DMS53 (cell line): ENCODE measurements around the gene NR2F1-AS1.
A peak's percentile ranks its signal among the peaks of the same experiment; 100 is the strongest.
"Not testable (repeated sequence)": the region's sequence is repeated elsewhere in the genome, so short reads cannot be mapped to it uniquely, and the experiment has no call there.

Experiments used
- DNase-seq: peaks from one replicate; lab custom pipeline; 2025; lab: John Stamatoyannopoulos, UW

Gene NR2F1-AS1

DNA sequence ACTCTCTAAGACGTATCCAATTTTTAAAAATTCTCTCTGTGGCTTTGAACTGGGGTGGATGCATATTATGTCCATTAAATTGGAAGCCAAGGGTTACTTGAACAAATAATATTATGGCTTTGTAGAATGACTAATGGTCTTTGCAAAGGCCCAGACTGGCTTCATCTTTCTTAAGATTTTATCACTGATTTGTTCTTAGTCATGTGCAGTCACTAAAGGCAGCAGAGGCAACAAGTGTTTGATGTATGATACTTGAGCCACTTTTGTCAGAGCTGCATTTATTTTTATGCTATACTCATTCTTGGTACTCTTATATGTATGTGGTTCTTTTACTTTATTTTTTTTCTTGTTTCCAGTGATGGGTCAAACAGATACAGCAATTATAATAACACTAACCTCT is 152.2 kb downstream of the NR2F1-AS1 start:
- DNase-seq, result no peak

DNA sequence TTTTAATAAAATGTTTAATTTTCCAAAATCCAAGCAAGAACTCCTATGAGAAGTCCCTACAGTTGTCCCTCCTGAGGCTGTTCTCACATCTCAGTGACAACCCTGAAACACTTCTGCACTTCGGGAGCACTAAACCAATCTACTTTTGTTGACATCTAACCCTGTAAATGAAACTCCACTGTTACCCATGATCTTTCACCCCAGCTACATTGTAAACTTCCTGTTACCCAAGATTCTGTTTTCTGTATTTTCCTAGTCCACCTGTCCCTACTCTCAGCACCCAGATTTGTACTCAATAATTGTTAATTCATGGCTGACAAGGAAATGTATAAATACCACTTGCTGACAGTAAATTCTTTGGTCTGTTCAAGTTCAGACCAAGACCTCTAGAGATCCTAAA is 153.7 kb downstream of the NR2F1-AS1 start:
- DNase-seq, result no peak

DNA sequence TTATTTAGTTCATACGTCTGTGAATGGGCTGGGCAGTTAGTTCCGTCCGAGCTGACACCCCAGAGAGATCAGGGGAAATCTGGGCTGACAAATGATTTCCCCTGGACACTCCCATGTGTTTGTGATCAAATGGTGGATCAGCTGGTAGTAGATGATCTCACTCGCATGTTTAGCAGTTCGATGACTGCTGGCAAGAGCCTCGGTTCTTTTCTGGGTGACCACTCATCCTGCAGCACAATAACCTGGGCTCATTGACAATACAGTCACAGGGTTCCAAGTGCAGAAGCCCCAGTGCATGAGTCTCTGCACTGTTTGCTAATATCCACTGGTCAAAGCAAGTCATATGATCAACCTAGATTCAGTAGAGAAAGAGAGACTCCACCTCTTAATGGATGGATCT is 155.9 kb downstream of the NR2F1-AS1 start:
- DNase-seq, result no peak

DNA sequence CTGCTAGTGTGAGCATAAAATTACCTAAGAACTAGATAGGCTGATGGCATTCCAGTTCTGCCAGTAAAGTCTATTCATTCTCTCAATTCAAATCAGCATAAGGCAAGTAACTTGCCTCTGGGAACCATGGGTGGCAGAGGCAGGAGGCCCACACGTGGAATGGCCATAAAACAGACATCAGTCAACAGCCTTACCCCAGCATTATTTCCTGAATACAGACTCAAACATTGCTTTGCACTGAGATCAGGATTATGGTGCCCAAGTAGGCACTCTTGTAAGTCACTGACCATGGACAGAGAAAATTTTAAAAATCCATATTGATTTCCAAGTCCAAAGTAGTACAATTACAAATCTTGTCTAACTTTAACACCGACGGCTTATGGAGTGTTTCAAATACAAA is 157.7 kb downstream of the NR2F1-AS1 start:
- DNase-seq, result no peak

DNA sequence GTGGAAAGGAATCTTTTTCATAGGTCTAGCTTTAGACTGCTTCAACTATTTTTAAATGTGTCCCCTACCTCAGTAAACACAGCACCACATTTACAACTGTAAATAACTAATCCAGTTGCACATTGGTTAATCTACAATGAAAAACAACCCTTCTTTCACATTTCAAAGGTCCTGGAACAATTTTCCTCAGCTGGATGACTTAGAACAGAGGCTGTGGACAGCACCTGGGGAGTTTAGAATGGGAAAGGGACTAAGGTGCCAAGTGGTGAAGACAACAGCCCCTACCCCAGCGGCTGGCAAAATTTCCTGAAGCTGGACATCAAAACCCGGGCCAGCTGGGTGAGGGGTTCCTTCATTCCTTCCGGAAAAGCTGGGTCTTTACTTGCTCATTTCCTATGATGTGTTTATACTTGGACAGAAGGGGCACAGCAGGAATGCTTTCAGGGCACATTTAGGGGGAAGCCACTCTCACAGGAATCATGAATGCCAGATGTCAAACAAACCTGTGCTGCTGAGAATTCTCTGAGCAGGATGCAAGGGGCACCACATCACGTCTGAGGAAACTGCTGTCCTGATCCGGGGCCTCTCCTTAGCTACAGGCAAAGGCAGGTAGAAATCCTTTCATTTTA is 158.3 kb downstream of the NR2F1-AS1 start:
- no peak for DNase-seq

DNA sequence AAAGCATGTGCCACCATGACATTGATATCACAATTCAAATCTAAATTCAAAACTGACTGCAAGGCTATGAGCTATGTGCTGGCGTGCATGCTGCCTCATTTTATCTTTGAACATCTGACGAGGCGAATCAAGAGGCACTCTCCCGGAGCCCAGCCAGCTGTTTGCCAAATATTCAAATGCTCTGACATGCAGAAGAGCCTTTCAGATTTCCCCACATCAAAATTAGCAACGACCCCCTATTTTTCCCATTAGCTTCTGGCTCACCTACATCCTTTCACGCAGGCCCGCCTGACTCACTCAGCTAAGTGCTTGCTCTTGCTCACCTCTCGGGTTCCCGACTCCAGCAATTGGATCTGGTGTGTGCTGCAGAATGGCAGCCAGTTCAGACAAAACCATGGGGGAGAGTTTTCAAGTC is 159.0 kb downstream of the NR2F1-AS1 start:
- DNase-seq, result no peak

DNA sequence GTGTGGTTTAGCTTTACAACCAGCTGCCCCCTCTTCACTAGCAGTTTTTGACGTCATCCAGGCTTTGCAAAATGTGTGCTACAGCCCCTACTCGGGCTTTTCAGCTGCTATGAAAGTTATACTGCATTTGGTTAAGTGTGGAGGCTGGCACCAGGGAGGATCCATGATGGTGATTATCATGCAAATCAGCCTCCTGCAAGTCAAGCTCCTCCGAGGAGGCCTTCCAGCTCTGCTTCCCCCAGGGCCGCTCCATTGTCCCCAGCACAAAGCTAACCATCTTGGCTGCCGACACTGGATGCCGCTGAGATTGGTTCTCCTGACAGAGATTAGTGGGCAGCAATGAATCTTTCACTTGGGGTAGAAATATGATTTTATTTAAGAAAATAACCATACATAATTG is 159.6 kb downstream of the NR2F1-AS1 start:
- DNase-seq, result no peak

DNA sequence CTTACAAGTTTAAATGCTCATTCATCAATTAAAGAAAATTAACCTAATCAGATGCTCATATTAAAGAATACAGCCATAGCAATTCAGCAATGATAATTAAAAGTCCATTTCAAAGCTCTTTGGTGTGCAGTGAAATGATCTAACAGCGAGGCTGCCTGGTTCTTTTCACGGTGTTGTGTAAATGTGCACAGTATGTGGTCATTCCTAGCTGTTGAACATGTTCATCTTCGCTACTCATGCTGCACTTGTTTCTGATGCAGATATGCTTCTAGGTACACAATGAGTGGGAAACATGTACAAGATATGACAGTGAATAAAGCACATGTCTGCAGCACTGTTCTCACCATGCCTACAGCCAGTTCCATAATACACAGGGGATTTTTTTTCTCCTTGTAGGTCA is 163.5 kb downstream of the NR2F1-AS1 start:
- no peak for DNase-seq

DNA sequence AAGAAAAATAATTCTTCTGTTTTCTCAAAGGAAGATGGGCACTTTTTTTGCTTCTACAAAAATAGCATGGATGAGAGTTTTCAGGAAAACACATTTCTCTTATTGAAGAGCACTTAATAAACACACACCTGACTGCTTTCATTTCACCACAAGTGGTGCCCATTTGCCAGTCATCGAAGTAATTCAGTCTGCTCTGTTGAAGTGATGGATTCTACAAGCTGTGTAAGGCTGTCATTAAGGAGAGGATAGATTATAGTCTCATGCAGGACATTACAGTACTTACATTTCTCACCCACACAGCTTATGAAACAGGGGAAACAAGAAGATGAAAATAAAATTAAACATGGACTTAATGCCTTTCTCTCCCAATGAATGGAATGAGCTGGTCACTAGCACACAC is 165.2 kb downstream of the NR2F1-AS1 start:
- DNase-seq, result peak; percentile 15

DNA sequence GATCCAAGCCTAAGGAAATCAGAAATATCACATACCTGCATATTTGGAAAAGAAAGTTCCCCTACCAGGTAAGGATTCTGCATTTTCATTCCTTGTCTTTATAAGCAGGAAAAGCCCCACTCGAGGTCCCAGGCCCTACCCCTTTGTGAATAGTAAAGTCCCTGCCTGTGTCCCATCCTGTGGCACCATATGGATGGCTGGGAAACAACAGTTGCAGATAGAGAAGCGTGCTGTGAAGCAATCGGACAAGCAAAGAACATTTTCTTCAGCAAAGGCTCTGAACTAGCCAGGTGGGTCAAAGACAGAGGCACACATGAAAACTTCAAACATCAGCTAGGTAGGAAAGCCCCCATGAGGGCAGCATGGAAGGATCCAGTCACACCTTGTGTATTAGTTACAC is 169.3 kb downstream of the NR2F1-AS1 start:
- no peak for DNase-seq

DNA sequence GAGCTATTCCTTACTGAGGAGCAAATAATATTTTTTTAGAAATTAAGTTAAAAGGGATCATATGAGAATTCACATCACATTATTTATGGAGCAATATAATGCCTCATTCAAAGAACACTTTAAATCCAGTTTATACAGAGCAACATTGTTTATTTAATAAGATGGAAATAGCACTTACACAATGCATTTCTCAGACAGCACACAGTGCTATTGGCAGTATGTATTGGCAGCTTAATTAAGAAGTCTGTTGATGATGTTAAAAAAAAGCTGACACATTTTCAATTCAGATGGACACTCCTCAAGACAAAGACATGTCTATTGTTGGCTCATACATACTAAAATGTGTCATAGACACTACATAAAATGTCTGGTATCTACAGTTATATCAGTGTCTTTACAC is 171.3 kb downstream of the NR2F1-AS1 start:
- DNase-seq, result no peak

DNA sequence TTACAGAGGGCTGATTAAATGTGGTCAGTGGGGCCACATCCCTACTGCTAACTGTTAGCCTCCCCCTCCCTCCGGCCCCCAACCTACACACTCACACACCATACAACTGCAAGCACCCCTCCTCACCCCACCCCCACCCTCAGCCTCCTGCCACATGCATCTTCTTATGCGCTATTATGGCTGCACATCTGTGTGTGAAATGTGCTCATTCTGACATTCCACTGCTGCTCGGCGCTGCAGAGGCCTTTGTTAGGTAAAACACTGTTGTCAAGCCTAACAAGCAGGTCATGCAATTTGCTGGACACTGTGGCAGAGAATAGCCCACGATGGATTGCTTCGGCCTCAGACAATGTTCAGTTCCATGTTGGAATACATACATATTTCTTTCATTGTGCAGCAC is 173.6 kb downstream of the NR2F1-AS1 start:
- DNase-seq, result no peak

DNA sequence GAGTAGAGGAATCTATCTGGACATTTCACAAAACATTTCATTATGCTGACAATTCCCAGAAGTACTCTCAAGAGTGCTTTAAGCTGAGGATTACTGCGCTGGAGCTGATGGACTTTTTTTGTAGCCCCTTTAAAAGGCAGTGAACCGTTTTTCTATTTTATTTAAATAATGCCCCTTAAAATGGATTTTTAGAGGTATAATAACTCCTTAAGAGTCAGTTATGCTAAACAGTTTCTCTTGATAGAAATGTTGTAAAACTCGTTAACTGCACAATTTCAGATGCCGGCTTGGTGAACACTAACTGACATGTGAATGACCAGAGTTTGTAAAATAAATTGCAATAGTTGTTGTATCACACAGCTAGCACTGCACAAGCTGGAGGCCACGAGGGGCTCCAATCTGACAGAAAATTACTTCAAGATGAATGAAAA is 174.0 kb downstream of the NR2F1-AS1 start:
- no peak for DNase-seq

DNA sequence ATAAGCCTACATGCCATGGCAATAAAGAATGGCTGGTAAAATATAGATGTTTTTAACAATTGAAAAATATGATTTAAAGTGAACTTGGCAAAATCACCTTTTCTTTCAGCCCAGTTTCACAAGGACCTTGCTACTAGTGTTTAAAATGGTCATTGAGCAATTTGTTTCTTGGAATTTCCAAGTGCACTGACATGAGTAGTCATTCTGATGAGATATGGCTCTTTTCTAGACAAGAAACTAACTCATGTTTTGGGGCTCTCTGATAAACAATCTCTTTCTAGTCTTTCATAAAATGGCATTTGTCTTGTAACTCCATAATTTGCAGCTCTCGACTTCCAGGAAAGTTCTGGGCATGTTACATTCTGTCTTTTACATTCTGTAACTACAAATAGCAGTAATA is 176.8 kb downstream of the NR2F1-AS1 start:
- DNase-seq, result no peak

DNA sequence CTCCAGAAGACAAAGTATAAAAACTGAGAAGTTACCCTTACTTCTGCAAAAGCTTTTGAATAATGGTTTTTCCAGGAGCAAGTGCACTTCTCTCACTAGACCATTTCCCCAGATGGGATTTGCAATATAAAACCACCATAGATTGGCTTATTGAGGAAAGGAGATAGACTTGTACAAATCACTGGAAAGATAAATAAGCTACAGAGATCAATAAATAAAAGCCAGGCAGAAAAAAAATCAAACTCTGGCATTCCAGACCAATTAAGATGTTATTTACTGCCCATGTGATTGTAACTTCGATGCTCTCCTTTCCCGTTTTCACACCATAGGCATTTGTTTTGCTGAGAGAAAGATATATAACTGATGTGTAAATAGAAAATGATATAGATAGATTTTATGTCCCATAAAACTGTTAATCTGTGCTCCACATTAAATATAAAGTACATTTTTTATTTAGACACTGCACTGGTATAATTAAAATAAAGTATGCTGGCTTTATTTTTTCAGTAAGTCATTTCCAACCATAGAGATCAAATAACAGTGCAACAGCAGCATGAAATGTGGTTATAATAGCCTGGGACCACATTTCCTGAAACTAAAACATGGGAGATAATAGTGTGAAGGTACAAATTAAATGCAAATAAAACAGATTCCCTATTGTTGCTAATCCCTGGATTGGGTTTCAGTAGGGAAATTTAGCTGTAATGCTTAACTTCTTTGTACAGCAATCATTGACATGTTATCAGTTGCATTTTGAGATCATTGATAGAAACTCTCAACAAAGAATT is 177.7 kb downstream of the NR2F1-AS1 start:
- no peak for DNase-seq

DNA sequence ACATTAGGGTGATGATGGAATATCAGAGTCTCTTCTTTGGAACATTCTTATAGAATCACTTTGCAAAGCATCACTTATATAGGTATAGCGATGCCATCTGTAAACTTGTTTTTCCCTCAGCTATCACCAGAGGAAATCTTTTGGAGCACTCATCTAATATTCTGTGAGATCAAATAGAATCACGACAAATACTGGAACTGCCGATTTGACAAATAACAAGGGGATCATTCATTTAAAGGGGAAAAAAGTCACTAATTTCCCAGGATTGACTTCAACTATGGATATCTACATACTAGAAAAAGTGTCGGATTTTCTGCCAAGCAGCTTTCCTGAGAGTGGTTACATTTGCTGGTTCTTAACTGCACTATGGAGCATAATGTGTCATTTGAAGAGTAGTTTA is 178.6 kb downstream of the NR2F1-AS1 start:
- no peak for DNase-seq

DNA sequence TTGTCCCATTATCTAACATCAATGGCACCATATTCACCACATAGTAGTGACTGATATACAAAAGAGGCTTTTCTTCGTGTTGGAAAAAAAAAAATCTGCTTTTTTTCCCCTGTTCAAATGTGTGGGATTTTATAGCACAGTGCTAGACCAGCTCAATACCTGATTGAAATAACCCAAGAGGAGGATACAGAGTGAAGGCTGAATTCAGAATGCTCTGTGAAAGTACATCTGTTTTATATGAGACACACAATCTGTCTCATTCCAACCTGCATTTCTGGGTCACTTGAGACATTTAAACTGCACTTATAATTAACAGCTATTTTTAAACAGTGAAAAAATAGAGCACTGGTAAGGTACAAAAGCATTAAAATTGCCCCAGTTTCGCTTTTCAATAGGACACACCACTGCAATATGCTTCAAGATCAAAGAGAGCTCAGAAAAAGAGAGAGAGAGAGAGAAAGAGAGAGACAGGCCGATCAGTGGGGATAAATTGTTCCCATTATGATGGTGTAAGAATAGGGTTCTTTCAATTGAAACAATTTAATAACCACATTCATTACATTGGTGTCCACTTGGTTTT is 179.3 kb downstream of the NR2F1-AS1 start:
- DNase-seq, result no peak

DNA sequence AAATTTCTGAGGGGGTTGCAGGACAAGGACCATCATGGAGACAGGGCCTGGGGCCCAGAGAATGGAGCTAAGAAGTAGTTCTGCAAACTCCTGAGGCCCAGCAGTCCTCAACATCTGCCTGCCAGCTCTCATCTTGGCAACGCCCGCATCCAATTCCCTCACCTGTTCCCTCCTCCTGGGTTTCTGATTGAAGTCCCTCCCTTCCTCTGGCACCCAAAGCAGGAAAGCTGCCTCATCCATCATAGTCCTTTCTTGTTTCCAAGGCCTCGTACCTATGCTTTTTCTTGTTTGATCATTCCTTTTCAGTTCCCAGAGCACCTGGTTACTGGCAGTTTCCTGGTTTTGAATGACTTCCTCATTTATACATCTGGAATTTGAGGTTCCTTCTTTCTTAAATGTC is 181.3 kb downstream of the NR2F1-AS1 start:
- no peak for DNase-seq

DNA sequence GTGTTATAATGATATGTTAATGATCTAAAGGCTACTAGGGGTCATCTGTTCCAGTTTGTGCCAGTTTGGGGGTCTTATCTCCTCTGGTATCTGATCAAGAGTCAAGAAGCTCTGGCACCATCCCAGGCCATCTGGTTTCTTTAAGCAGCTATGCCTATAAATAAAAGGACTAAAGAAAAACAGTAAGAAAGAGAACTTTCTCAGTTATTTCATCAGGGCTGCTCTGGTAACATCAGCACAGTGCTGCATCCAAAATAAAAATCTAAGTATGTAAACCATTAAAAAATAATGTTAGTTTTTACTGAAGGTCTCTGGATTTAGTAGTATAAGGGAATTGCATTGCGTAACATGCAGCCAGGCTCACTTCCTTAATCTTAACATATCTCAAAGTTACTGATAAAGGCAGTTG is 185.0 kb downstream of the NR2F1-AS1 start:
- no peak for DNase-seq

DNA sequence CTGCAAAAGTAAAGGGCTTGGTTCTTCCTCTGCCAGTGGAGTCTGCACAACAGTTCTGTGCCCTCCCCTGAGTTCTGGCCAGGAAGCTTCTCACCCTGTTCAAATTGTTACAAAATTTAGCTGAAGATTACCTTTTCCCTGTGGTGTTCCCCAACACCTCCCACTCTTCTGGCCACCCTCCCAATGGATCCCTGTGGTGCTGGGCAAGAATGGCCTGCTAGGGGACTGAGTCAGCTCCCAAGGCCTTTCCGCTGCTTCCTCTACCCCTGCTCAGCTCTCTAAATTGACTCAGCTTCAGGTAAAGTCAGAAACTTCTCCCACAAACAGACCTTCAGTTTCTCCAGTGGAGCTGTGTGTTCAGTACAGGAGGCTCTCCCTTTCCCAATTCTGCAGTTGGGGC is 186.0 kb downstream of the NR2F1-AS1 start:
- no peak for DNase-seq

DNA sequence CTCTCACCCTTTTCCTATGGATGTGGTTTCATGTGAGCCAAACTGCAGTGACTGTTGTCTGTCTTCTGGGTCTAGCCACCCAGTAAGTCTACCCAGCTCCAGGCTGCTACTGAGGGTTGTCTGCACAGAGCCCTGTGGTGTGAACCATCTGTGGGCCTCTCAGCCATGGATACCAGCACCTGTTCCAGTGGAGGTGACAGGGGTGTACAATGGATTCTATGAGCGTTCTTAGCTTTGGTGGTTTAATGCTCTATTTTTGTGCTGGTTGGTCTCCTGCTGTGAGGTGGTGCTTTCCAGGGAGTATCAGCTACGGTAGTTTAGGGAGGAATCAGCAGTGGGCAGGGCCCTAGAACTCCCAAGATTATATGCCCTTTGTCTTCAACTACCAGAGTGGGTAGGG is 186.7 kb downstream of the NR2F1-AS1 start:
- no peak for DNase-seq

DNA sequence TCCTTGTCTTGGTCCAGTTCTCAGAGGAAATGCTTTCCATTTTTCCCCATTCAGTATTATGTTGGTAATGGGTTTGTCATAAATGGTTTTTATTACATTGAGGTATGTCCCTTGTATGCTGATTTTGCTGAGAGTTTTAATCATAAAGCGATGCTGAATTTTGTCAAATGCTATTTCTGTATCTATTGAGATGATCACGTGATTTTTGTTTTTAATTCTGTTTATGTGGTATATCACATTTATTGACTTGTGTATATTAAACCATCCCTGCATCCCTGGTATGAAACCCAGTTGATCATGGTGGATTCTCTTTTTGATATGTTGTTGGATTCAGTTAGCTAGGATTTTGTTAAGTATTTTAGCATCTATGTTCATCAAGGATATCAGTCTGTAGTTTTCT is 189.8 kb downstream of the NR2F1-AS1 start:
- DNase-seq, result not testable (repeated sequence)

DNA sequence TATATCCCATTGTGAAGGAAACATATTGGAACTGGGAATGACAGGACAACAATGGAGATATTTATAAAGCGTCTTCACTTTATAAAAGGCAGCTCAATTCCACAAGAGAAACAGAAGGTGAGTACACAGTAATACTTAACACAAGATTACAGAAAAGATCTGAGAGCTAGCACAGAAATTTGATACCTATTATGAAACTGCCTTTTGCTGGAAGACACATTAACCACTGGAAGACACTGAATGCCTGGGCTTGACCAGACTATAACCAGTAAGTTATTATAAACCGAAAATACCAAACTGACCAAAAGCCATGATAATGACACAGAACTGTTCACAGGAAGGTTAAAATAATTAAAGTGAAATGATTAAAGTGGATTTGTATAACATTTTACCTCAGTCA is 195.4 kb downstream of the NR2F1-AS1 start:
- DNase-seq, result no peak

DNA sequence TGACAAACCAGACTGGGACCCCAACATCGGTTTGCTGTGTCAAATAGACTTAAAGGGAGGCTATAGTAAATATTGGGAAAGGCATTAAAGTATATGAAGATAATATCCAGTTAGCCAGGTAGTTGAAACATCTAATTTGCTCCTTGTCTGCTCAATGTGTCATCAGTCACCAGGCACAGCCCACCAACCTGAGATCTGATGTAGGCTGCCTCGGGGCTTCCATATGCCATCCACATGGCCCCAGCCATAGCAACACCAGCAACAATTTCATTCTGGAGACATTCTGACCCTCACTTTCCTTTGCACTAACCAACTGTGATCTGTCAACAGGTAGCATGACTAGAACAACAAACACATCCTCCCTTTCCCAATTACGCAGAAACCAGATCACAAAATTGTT is 196.0 kb downstream of the NR2F1-AS1 start:
- no peak for DNase-seq
